Measurements from ENCODE around the gene DPF3. TPM values are rescaled to one million over a fixed set of nuclear protein-coding genes. Genes with fewer than 3 reads are reported as not detected.

Gene DPF3
- total RNA-seq, 1 donor from 2014 or later, result 2.7 TPM

- intact Hi-C loops (cut with micrococcal nuclease), result loop anchor here (5.0 kb wide), 1 partner anchor 884 kb away; no protein-coding TSS in a partner anchor
Measured at GRCh38 chr14:72906316-72906715, 12.4 kb upstream of the DPF3 start.

- intact Hi-C loops (cut with micrococcal nuclease), result loop anchor here (1.0 to 5.0 kb wide), 3 partner anchors 44 to 883 kb away; no protein-coding TSS in a partner anchor
Measured at GRCh38 chr14:72904840-72905561, 11.1 kb upstream of the DPF3 start.

GRCh38 chr14:72904218-72904617 is 10.3 kb upstream of the DPF3 start:
- intact Hi-C loops (cut with micrococcal nuclease), result loop anchor here (2.0 kb wide), 1 partner anchor 45 kb away; no protein-coding TSS in a partner anchor

GRCh38 chr14:72903716-72904115 is 9.8 kb upstream of the DPF3 start:
- intact Hi-C loops (cut with micrococcal nuclease), result loop anchor here (2.0 kb wide), 1 partner anchor 45 kb away; no protein-coding TSS in a partner anchor

- intact Hi-C loops (cut with micrococcal nuclease), result no loop called here
Measured at GRCh38 chr14:72902801-72903530, 9.1 kb upstream of the DPF3 start.

GRCh38 chr14:72901361-72901760 is 7.5 kb upstream of the DPF3 start:
- intact Hi-C loops (cut with micrococcal nuclease), result no loop called here

GRCh38 chr14:72898448-72898847 is 4.5 kb upstream of the DPF3 start:
- intact Hi-C loops (cut with micrococcal nuclease), result loop anchor here (10.0 kb wide), 1 partner anchor 164 kb away; no protein-coding TSS in a partner anchor

GRCh38 chr14:72894623-72895378 is 900 bp upstream of the DPF3 start:
- intact Hi-C loops (cut with micrococcal nuclease), result loop anchor here (1.0 to 10.0 kb wide), 3 partner anchors 32 to 300 kb away; partner anchors contain the start of gene DCAF4

- intact Hi-C loops (cut with micrococcal nuclease), result loop anchor here (1.0 to 10.0 kb wide), 3 partner anchors 32 to 299 kb away; partner anchors contain the start of gene DCAF4
Measured at GRCh38 chr14:72894323-72894622, 372 bp upstream of the DPF3 start.

- intact Hi-C loops (cut with micrococcal nuclease), result loop anchor here (10.0 kb wide), 1 partner anchor 158 kb away; no protein-coding TSS in a partner anchor
Measured at GRCh38 chr14:72892879-72893635, 844 bp downstream of the DPF3 start.

- intact Hi-C loops (cut with micrococcal nuclease), result loop anchor here (10.0 kb wide), 1 partner anchor 157 kb away; no protein-coding TSS in a partner anchor
Measured at GRCh38 chr14:72892103-72892878, 1.6 kb downstream of the DPF3 start.

GRCh38 chr14:72891666-72892102 is 2.2 kb downstream of the DPF3 start:
- intact Hi-C loops (cut with micrococcal nuclease), result loop anchor here (10.0 kb wide), 1 partner anchor 157 kb away; no protein-coding TSS in a partner anchor

GRCh38 chr14:72889366-72889765 is 4.5 kb downstream of the DPF3 start:
- intact Hi-C loops (cut with micrococcal nuclease), result no loop called here

GRCh38 chr14:72888636-72889201 is 5.2 kb downstream of the DPF3 start:
- intact Hi-C loops (cut with micrococcal nuclease), result no loop called here

- intact Hi-C loops (cut with micrococcal nuclease), result no loop called here
Measured at GRCh38 chr14:72888192-72888591, 5.7 kb downstream of the DPF3 start.

- intact Hi-C loops (cut with micrococcal nuclease), result no loop called here
Measured at GRCh38 chr14:72887514-72887913, 6.4 kb downstream of the DPF3 start.

- intact Hi-C loops (cut with micrococcal nuclease), result no loop called here
Measured at GRCh38 chr14:72884386-72884785, 9.5 kb downstream of the DPF3 start.

- intact Hi-C loops (cut with micrococcal nuclease), result no loop called here
Measured at GRCh38 chr14:72883961-72884360, 9.9 kb downstream of the DPF3 start.

- intact Hi-C loops (cut with micrococcal nuclease), result no loop called here
Measured at GRCh38 chr14:72883109-72883508, 10.8 kb downstream of the DPF3 start.
